Activated CD4-positive, alpha-beta T cell treated with anti-CD3 and anti-CD28 coated beads for 24 hours (primary cell): ENCODE results near the gene BARX2.

ENCODE experiments used
- DNase-seq, 2 donors: peaks; one replicate each; pipeline ENCODE4 v3.0.0-alpha.2; 2020; ENCODE audit warnings: low read depth in 2 of 2

The BARX2 gene

DNA sequence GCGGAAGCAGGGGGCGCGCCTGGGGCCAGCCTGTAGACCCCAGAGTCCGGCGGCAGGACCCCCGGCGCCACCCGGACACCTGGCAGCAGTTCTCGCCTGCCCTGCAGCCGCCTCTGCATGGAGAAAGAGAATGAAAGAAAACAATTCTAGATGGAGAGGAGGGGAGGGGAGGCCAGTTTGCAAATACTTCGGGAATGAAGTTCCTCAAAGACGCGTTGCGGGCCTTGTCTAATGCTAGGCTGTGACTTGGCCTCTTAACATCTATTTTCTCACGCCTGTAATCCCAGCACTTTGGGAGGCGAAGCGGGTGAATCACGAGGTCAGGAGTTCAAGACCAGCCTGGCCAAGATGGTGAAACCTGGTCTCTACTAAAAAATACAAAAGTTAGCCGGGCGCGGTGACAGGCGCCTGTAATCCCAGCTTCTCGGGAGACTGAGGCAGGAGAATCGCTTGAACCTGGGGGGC lies 2.1 kb upstream of the BARX2 start:
- DNase-seq, result no peak

DNA sequence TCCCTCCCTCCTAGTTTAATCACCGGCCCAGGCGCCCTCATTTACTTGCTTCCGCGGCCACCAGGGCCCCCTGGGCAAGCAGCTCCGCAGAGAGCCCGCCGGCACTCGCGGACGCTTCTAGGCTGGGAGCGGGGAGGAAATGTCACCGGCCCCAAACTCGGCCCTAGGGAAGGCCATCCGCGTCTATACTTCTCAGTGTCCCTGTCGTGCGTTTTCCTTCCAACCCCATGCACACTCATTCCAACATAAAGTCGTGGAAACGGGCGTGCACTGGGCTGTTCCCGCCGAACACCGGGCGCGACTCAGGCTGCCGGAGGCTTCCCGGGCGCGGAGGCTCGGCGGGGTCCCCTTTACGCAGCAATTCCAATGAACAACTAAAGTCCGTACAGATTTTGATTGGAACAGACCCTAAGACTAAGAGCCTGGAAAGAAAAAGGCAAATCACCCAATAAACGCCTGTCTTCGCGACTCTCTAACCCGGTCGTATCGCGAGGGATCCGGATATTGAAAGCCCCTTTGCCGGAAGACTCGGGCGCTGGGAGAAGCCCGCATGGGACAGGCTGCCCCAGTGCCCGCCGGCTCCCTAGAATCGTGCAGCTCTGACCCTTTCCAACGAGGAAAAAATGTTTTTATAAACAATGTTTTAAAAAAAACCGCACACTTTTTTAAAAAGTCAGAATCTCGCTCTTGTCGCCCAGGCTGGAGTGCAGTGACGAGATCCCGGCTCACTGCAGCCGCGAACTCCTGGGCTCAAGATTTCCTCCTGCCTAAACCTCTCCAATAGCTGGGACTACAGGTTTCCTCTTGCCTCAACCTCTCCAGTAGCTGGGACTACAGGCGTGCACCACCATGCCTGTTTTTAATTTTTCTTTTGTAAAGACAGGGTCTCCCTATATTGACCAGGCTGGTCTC lies 1.3 kb upstream of the BARX2 start:
- DNase-seq, result no peak

DNA sequence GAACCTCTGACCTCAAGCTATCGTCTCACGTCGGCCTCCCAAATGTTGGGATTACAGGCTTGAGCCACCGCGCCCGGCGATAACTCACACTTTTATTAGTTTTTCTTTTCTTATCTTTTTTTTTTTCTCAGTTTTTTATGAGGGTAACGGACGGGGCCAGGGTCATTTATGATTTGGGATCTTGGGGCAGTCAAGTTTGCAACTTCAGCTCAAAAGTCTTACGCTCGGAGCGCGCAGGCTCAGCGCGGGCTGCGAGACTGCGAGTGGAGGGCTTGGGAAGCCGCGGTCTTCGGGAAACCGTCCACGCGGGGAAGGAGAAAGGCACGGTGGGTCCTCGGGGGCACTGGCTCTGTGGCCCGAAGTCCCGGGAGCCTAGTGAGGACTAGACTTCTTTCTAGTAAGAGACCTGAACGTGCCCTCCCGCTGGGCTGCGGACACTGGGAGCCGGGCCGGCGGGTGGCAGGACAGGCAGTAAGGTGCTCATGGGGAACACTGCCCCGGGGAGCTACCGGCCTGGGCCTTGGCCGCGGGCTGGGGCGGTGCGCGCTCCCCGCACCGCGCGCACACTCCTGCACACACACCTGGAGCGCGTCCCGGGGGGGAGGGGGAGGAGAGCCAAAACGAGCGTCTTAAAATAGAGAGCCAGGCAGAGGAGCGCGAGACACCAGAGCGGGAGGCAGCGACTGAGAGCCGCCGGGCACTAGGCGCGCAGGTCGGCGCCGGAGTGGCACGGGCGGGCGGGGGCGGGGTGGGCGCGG lies 476 bp upstream of the BARX2 start:
- DNase-seq, result peak in 1 of 2 donors; percentile 14

DNA sequence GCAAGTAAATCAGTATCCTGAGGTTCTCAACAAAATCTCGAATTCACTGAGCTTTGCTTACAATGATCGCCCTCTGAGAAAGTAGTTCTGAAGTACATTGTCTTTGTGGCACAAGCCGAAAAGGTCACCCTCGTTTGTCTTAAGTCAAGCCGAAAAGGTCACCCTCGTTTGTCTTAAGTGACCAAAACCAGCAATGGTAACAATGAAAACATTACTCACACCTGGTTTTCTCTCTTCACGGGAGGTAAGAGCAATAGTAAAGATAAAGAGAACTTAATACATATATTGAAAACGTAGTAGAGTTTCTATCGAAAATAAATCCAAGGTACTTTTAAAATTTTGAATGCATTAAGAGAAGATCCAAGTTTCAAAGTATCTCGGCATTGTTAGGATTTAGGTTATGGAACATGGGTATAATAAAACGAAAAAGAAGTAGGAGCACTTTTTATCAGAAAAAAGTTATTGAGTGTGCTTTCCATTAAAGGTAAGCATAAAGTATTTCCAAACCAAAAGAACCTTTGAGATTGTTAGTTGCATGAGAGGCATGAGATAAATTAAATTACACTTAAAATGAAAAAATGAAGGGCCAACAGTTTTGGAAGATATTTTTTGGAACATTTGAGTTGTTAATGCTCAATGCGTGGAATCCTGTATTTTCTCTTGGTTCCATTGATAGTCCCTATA lies 1.2 kb downstream of the BARX2 start:
- DNase-seq, result no peak

- DNase-seq, result no peak
Observed at GRCh38 chr11:129377739-129378138, 2.1 kb downstream of the BARX2 start.

DNA sequence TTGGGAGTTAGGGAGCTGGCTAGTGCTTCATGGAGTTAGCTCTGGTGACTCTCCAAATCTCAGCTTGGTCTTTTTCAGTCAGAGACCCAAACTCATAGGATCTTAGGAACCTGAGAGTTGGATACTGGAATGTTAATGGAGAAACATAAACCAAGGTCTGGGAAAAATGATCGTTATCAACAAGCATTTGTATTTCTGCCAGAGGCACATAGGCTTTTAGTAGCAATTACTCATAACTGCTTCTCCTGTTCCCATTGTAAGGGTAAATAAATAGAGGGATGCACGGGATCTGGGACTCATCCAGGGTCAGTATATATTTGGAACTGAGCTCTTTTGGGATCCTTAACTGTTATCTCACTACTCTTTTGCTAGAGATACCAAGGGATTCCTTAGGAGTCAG lies 4.8 kb downstream of the BARX2 start:
- no peak for DNase-seq

DNA sequence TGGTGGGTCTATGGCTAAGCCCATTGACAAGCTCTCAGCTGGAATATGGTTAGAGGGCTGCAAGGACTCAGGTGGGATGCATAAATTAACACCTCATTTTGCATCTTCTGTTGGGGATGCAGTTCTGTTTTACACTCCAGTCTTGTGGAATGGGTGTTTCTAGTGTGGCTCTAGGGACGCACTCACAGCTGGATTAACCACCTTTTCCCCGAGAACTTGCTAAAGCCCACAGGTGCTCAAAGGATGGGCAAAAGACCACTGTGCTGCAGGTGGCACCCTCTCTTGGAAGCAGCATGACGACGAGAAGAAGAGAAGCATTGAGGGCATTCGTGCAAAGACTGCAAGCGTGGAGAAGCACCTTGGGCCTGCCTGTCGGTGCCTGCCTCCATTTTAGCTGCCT lies 6.9 kb downstream of the BARX2 start:
- no peak for DNase-seq

DNA sequence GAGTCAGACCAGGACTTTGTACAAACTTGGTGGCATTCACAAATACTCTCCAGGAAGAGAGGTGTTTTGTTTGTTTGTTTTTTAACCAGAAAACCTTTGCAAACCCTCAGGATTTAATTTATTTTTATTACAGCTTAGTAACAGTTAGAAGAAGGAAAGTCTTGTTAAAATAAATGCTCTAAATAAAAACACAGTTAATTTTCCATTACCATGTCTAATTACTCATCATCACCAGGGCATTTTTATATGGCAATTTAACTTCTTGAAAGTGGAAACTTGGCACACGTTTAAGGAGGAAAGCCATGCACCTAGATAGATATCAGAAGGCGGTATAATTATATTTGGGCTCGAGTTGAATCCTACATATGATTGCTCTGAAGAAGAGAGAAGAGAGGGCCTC lies 7.4 kb downstream of the BARX2 start:
- no peak for DNase-seq

- no peak for DNase-seq
Observed at GRCh38 chr11:129383502-129383901, 7.9 kb downstream of the BARX2 start.

- DNase-seq, result no peak
Observed at GRCh38 chr11:129384415-129384814, 8.8 kb downstream of the BARX2 start.

DNA sequence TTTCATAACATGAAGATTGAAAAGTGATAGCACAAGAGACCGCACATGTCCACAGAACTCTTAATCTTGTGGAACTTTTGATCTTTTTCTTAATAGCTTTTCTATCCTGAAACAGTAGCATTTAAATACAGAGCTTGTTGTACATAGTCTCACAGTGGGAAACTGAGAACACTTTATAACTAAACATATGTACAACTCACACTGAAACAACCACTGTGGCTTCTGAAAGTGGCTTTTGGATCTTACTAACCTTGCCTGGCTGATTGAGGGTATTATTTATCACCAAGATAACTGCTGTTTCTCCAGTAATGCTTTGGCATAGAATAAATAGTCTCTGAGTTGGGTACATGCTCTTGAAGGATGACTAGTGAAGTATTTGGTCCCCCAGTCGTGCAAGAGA lies 10.2 kb downstream of the BARX2 start:
- DNase-seq, result no peak

- DNase-seq, result no peak
Observed at GRCh38 chr11:129386795-129387397, 11.2 kb downstream of the BARX2 start.

- no peak for DNase-seq
Observed at GRCh38 chr11:129387434-129387833, 11.8 kb downstream of the BARX2 start.

GRCh38 chr11:129388824-129389223 lies 13.2 kb downstream of the BARX2 start:
- DNase-seq, result no peak

- no peak for DNase-seq
Observed at GRCh38 chr11:129390303-129390821, 14.7 kb downstream of the BARX2 start.

DNA sequence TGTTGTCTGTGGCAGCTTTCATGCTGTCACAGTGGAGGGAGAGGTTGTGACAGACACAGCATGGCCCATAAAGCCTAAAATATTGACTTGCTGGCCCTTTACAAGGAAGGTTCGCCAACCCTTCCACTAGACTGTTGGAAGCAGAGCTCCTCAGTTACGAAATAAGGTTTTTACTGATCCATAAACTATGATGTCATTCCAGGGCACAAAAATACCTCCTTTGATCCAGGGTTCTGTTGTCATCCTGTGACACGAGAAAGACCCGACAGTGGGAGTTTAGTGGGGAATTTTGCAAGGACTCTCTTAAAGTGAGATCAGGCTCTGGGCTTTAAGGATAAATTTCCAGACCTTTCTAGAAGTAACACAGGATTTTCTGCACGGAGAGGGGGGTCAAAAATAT lies 15.7 kb downstream of the BARX2 start:
- no peak for DNase-seq

DNA sequence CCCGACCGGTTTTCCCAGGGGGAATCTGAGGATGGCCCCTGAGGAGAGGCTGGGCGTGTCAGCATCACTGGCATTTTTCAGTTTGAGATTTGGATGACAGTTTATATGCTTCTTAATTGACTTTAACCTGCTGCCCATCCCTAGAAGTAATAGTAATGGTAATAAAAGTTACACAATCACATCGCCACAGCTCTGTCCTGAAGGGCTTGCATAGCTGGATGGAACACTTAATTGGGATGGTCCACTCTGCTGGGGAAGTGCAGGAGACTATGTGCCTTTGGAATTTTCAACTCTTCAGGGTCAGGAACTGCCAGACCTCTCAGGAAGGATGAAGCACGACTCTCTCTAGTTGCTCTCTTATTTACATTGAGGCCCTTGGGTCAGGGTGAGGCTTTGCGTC lies 16.2 kb downstream of the BARX2 start:
- DNase-seq, result no peak

GRCh38 chr11:129392995-129393394 lies 17.3 kb downstream of the BARX2 start:
- no peak for DNase-seq

- no peak for DNase-seq
Observed at GRCh38 chr11:129394709-129395108, 19.1 kb downstream of the BARX2 start.

- DNase-seq, result no peak
Observed at GRCh38 chr11:129395432-129395831, 19.8 kb downstream of the BARX2 start.

GRCh38 chr11:129395883-129396282 lies 20.2 kb downstream of the BARX2 start:
- DNase-seq, result no peak

GRCh38 chr11:129396454-129396853 lies 20.8 kb downstream of the BARX2 start:
- no peak for DNase-seq
